ENCODE measurements around the gene DDX56. TPM values are rescaled to one million over a fixed set of nuclear protein-coding genes. Genes with fewer than 3 reads are reported as not detected.

The DDX56 gene
- total RNA-seq, 1 experiment from 2014 or later = 119 TPM

GRCh38 chr7:44519546-44519945, 54.2 kb downstream of the DDX56 start:
- no peak overlapping the region for H2AFZ ChIP-seq (ENCODE audit: low read length)
- H3K4me2 ChIP-seq (ENCODE audit: low read length) = no peak overlapping the region
- H3K4me3 ChIP-seq (ENCODE audit: low read length) = no peak overlapping the region
- BruUV-seq (replicated peaks) = no TSS peak
- ChIA-PET CTCF (no interaction called here), POLR2A (ENCODE audit: unreplicated experiment) (no interaction called here)
- H3K4me1 ChIP-seq (ENCODE audit: insufficient read depth, low read length) = no peaks in the 10 kb centered on the region
- H3F3A ChIP-seq (ENCODE audit: low read length, unreplicated experiment) = no peaks in the 10 kb centered on the region
- TF ChIP-seq EZH2 (IDR thresholded peaks at IDR 0.05; ENCODE audit: low read length, unreplicated experiment) (no peak), CTCF (conservative IDR thresholded peaks at IDR 0.05; ENCODE audit: low read depth, low read length) (no peak), EZH2phosphoT487 (IDR thresholded peaks at IDR 0.05; ENCODE audit: borderline replicate concordance, low read length) (no peak)
- H4K20me1 ChIP-seq (ENCODE audit: low read length) = no peaks in the 10 kb centered on the region
- no peak for DNase-seq
- no peaks in the 10 kb centered on the region for H3K36me3 ChIP-seq (ENCODE audit: low read depth, low read length)
- intact Hi-C loops (cut with micrococcal nuclease) = no loop called here
- H3K9me2 ChIP-seq (replicated peaks; ENCODE audit: low read length) = no peaks in the 10 kb centered on the region
- H3K9ac ChIP-seq (ENCODE audit: low read length) = no peak overlapping the region
- no peaks in the 10 kb centered on the region for H3K27me3 ChIP-seq (ENCODE audit: low read length)
- no peak for ATAC-seq
- no peak overlapping the region for H3K27ac ChIP-seq (ENCODE audit: low read length)
- no peaks in the 10 kb centered on the region for H3K9me3 ChIP-seq (ENCODE audit: low read length)
- H3K79me2 ChIP-seq (ENCODE audit: low read length) = no peaks in the 10 kb centered on the region

GRCh38 chr7:44518761-44519160, 54.9 kb downstream of the DDX56 start:
- intact Hi-C loops (cut with micrococcal nuclease) = no loop called here
- BruUV-seq (replicated peaks) = no TSS peak
- no peak overlapping the region for H3K4me2 ChIP-seq (ENCODE audit: low read length)
- ChIA-PET CTCF (no interaction called here), POLR2A (ENCODE audit: unreplicated experiment) (no interaction called here)
- H3F3A ChIP-seq (ENCODE audit: low read length, unreplicated experiment) = no peaks in the 10 kb centered on the region
- H3K27me3 ChIP-seq (ENCODE audit: low read length) = no peaks in the 10 kb centered on the region
- DNase-seq (no peak), ATAC-seq (no peak)
- H3K4me1 ChIP-seq (ENCODE audit: insufficient read depth, low read length) = no peaks in the 10 kb centered on the region
- TF ChIP-seq EZH2phosphoT487 (IDR thresholded peaks at IDR 0.05; ENCODE audit: borderline replicate concordance, low read length) = no peak
- TF ChIP-seq CTCF (conservative IDR thresholded peaks at IDR 0.05; ENCODE audit: low read depth, low read length) = no peak
- no peak for TF ChIP-seq EZH2 (IDR thresholded peaks at IDR 0.05; ENCODE audit: low read length, unreplicated experiment)
- H3K9me3 ChIP-seq (ENCODE audit: low read length) = no peaks in the 10 kb centered on the region
- H3K79me2 ChIP-seq (ENCODE audit: low read length) = no peaks in the 10 kb centered on the region
- no peak overlapping the region for H2AFZ ChIP-seq (ENCODE audit: low read length)
- H3K27ac ChIP-seq (ENCODE audit: low read length) = no peak overlapping the region
- no peaks in the 10 kb centered on the region for H3K9me2 ChIP-seq (replicated peaks; ENCODE audit: low read length)
- H3K9ac ChIP-seq (ENCODE audit: low read length) = no peak overlapping the region
- H3K36me3 ChIP-seq (ENCODE audit: low read depth, low read length) = no peaks in the 10 kb centered on the region
- H4K20me1 ChIP-seq (ENCODE audit: low read length) = no peaks in the 10 kb centered on the region
- H3K4me3 ChIP-seq (ENCODE audit: low read length) = no peak overlapping the region

- Histone ChIP-seq H4K20me1 (ENCODE audit: low read length) (no peaks in the 10 kb centered on the region), H3K9me2 (replicated peaks; ENCODE audit: low read length) (no peaks in the 10 kb centered on the region), H3K9me3 (ENCODE audit: low read length) (no peaks in the 10 kb centered on the region), H3K4me2 (ENCODE audit: low read length) (no peak overlapping the region), H3K36me3 (ENCODE audit: low read depth, low read length) (no peaks in the 10 kb centered on the region), H3K27ac (ENCODE audit: low read length) (no peak overlapping the region), H3K9ac (ENCODE audit: low read length) (no peak overlapping the region), H3F3A (ENCODE audit: low read length, unreplicated experiment) (no peaks in the 10 kb centered on the region), H3K79me2 (ENCODE audit: low read length) (no peaks in the 10 kb centered on the region), H3K27me3 (ENCODE audit: low read length) (no peaks in the 10 kb centered on the region), H2AFZ (ENCODE audit: low read length) (no peak overlapping the region), H3K4me1 (ENCODE audit: insufficient read depth, low read length) (no peaks in the 10 kb centered on the region), H3K4me3 (ENCODE audit: low read length) (no peak overlapping the region)
- no peak for TF ChIP-seq EZH2phosphoT487 (IDR thresholded peaks at IDR 0.05; ENCODE audit: borderline replicate concordance, low read length)
- no peak for TF ChIP-seq CTCF (conservative IDR thresholded peaks at IDR 0.05; ENCODE audit: low read depth, low read length)
- DNase-seq (no peak), ATAC-seq (no peak)
- no TSS peak for BruUV-seq (replicated peaks)
- ChIA-PET CTCF (no interaction called here), POLR2A (ENCODE audit: unreplicated experiment) (no interaction called here)
- intact Hi-C loops (cut with micrococcal nuclease) = no loop called here
These were observed 56.5 kb downstream of the DDX56 start for GRCh38 chr7:44517175-44517574.

Other genes starting within 250 kb of the DDX56 start
- 0.69 and 1.2 TPM in 2 replicates for gene CAMK2B, start 248.3 kb downstream of the DDX56 start, total RNA-seq (2014; rRNA removed)
- 82.3 and 93.6 TPM in 2 replicates for gene NUDCD3, start 83.2 kb downstream of the DDX56 start, total RNA-seq (2014; rRNA removed)
- 0.04 TPM in 1 of 2 replicates, not detected in the other for gene NPC1L1, start 32.6 kb downstream of the DDX56 start, total RNA-seq (2014; rRNA removed)
- gene TMED4, start 8.3 kb upstream of the DDX56 start, total RNA-seq (2014; rRNA removed) = 70.6 and 80.0 TPM in 2 replicates
- gene OGDH, start 32.7 kb upstream of the DDX56 start, total RNA-seq (2014; rRNA removed) = 66.2 and 67.2 TPM in 2 replicates
- gene ZMIZ2, start 174.9 kb upstream of the DDX56 start, total RNA-seq (2014; rRNA removed) = 18.3 and 26.6 TPM in 2 replicates
- 3,201 and 4,136 TPM in 2 replicates for gene PPIA, start 222.8 kb upstream of the DDX56 start, total RNA-seq (2014; rRNA removed)